HG03045 (cell line): Measurements from ENCODE around the gene ALDH1L1.

Experiments used
- ATAC-seq: cut with Tn5 transposase; IDR thresholded peaks from one replicate; pipeline ENCODE4 v1.9.1; 2021; ENCODE audit warnings: mild to moderate bottlenecking, moderate library complexity; ENCODE audit not compliant: unreplicated experiment

Gene ALDH1L1

DNA sequence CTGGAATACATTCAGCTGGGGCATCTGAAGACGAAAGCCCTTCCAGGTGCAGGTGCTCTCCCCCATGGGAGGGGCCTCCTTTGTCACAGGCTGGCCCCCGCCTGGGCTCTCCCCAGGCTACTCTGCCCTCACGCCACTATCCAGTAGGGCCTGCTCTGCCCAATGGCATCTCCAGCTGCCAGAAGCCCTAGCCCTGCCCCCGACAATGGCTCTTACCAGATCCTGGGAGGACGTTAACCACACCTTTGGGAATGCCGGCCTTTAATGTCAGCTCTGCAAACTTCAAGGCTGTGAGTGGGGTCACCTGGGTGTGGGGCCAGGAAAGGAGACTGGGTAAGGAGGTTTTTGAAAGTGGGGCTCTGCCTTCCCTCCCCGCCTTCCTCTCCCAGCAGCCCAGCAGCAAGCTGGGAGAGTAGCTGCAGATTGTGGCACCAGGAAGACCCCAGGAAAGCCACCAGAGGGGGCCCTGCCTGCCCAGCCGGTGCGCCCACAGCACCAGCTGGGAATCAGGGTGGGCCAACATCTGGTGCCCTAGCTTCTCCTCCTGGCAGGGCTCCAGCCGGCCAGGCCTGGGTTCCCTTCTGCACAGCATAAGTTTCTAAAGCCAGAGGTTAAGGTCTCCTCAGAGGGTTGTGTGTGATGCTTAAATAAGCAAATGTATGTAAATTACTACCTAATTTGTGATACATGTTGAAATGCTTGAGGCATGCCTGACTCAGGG is 56.1 kb downstream of the ALDH1L1 start:
- ATAC-seq: no peak

DNA sequence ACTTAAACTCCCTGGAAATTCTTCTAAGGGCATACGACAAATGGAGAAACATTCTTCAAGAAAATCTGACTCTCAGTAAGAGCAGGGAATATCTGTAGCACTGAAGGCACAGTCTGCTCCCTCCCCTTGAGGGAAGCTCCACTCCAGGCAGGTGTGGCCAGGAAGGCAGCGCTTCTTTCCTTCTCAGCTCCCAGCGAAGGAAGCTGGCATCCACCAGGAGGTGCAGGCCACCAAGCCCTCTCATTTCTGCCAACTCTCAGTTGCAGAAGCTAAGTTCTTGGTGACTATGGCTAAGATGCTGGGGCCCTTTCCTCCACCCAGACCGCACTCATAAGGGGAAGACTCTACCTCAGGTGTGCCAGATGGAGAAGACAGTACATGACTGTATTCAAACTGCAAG is 58.8 kb downstream of the ALDH1L1 start:
- ATAC-seq: no peak

- ATAC-seq: no peak
Observed at GRCh38 chr3:126121074-126121473, 59.3 kb downstream of the ALDH1L1 start.

- no peak for ATAC-seq
Observed at GRCh38 chr3:126119976-126120375, 60.4 kb downstream of the ALDH1L1 start.

DNA sequence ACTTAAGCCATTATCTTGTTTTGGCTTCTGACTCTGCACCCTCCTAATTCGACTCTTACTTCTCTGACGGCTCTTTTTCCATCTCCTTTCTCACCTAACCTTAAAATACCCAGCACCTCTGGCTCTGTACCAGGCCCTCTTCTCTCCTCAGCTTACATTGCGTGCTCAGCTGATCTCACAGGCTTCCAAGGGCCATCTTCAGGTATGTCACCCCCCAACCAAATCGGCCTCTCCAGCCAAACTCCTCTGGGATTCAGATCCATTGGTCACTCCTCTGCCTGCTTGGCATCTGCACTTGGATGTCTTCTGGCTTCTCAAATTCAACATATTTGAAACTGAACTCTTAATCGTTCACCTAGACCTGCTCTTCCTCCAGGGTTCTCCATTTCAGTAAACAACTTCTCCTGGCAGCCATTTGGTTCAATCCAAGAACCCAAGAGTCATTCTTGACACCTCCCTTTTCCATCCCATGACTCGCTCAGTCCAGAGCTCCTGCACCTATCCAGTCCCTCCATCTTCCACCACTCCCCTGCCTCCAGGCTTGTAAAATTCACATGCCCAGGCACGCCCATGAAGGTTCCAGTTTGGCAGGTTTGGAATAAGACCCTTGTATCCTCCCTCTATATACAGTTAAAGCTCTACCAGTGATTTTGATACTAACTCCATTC is 61.2 kb downstream of the ALDH1L1 start:
- ATAC-seq: no peak

- no peak for ATAC-seq
Observed at GRCh38 chr3:126118591-126118990, 61.8 kb downstream of the ALDH1L1 start.

GRCh38 chr3:126117786-126118185 is 62.6 kb downstream of the ALDH1L1 start:
- ATAC-seq: no peak

GRCh38 chr3:126117212-126117611 is 63.2 kb downstream of the ALDH1L1 start:
- no peak for ATAC-seq

DNA sequence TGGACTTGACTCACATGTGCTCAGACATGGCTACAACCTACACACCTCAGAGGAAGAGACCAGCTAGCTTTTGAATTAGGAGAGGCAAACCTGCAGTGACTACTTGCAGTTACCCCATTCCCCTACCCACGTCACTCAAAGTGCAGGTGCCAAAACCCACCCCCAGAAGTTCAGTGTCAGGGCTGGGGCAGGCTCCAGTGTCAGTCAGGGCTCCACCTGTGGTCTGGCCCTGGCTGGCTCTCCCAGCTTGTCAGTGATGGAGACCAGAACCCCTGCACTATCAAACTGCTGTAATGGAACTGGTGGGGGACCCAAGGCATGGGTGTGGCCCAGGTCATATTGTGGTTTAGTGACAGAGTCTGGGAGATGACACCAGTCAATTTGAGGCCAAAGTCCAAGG is 63.9 kb downstream of the ALDH1L1 start:
- no peak for ATAC-seq

DNA sequence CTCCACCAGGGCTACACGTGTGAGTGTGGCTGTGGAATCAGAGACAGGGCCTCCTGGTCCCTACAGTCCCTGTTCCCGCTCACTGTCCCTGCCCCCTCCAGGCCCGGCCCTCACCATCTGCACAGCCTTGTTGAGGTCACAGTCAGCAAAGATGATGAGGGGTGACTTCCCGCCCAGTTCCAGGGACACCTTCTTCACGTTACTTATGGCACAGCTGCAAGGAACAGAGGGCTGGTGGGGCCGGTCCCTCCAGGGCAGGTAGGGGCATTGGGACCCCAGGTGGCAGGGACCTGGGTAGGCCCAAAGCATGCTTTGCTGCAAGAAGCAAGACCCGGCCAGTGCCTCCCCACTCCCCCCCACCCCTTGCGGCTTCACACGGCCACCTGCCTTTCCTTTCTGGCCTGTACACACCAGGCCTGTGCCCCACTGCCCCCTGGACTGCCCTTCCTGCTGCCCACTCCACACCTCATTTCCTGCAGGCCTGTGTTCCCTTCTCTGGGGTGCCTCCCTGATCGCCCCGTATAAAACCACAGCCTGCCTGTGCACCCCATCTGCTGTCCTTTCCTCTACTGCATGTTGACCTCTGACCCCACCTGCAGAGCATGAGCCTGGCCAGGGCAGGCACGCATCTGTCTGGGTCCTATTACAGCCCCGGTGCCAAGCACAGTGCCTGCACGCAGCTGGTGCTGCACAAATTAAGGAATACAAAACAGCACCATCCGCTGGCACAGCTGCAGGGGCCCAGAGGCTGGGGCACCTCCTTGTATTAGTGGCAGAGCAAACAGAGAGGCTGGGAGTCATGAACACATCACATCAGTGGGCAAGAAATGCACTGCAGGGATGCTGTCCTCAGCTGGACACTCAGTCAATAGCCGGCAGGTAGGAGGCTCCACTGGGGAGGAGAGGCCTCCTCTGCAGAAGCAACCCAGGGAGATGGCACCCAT is 65.7 kb downstream of the ALDH1L1 start:
- no peak for ATAC-seq

DNA sequence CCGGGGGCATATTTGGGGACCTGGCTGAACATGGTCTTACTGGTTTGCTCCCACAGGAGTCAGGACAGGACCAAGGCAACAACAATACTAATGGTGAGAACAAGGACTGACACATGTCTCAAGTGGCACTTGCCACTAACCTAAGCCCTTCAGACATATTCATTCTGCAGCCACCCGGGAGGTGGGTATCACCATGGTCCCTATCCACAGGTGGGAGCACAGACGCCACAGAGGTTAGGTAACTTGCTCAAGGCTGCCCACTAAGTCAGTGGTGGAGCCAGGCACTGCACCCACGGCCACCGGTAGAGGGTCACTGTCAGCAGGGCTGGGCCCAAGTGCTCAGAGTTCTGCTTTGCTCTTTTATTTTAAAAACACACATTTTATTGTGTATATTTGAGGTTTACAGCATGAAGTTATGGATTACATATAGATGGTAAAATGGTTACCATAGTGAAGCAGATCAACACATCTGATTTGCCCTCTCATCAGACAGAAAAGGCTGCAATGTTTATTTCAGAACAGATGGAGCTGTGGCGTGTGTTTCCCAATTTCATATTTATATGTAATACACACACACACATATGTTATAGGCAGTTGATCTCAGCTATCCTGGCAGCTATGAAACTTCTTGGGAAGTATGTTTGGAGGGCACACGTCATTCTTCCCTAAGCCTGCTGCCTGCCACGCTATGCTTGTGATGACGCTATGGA is 66.5 kb downstream of the ALDH1L1 start:
- ATAC-seq: no peak

- ATAC-seq: no peak
Observed at GRCh38 chr3:126113238-126113555, 67.2 kb downstream of the ALDH1L1 start.

DNA sequence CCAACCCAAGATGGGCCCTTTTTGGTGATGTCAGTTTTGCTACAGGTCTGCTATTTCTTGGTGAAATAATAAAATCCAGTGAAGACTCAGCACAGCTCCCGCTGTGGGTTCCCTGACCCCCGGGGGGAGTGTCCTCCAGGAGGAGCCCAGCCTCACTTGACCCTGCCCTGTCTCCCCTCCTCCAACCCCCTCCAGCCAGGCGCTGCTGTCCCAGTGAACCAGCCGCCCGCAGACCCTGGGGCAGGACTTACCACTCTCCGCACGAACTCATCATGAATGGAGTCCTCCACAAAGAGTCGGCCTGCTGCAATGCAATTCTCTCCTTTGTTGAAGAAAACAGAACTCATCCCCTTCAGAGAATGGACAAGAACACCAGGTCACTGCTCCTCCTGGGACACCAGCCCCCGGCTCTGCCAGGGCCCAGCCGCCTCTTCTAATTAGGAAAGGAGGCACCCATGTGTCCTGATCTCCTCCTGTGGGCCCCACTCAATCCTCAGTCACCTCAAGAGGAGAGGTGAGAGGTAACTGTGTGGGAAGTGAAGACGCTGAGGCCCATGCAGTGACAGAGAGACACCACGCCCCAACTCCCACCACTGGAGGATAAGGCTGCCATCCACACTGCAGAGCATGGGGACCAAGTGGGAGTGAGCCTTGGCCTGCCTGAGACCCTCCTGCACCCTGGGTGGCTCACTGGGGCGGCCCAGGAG is 67.7 kb downstream of the ALDH1L1 start:
- no peak for ATAC-seq

DNA sequence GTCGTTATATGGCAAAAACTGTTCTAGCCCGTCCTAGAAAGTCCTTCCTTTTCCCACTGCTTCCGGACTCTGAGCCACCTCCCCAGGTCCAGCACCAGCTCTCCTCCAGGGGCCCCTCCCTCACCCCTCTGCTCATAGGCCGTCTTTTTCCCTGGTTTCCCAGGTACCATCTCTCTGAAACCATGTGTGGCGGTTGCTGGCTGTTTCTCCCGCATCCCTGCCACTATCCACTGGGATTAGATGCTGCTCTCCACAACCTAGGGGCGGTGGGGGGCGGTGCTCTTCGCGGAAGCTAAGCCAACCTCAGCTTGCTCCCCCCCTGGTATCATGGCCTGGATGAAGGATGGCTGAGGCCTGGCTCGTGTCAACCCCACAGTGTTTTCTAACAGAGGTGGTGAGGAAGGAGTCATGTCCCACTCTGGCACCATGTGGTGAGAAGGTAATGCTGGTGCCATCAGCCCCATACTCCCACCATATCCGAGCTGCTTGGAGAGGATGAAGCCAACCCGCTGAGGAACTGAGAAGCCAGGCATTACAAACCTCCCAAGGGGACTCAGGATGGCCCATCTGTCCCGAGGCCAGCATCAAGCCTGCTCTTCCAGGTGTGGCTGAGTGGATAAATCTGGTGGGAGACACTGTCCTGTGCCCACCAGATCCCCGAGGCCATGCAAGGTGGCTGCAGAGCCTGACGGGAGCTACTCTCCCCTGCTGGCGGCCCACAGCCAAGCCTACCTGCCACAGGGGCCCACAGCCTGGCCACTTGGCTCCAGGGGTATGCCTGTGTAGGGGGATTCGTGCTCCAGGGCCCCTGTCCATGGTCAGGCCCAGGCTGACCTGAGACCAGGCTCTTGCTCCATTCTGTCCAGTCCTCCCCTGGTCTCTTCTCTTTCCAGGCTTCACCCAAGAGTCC is 68.6 kb downstream of the ALDH1L1 start:
- ATAC-seq: no peak

DNA sequence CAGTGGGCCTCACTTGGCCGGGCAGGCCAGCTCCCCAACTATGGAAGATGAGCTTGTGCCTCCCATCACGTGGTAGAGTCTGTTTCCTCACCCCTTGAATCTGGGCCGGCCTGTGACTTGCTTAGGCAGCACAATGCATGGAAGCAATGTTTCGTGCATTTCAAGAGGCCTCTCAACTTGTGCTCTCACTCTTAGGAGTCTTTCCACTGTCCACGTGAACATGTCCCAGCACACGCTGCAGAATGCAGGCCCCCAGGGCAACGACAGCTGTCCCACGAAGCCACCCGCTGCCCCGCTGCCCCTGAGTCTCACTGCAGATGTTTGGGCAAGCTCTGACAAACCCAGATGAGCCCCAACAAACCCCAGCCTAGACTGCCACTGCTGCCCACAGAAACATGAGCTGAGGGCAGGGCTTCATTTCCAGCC is 69.2 kb downstream of the ALDH1L1 start:
- ATAC-seq: no peak

DNA sequence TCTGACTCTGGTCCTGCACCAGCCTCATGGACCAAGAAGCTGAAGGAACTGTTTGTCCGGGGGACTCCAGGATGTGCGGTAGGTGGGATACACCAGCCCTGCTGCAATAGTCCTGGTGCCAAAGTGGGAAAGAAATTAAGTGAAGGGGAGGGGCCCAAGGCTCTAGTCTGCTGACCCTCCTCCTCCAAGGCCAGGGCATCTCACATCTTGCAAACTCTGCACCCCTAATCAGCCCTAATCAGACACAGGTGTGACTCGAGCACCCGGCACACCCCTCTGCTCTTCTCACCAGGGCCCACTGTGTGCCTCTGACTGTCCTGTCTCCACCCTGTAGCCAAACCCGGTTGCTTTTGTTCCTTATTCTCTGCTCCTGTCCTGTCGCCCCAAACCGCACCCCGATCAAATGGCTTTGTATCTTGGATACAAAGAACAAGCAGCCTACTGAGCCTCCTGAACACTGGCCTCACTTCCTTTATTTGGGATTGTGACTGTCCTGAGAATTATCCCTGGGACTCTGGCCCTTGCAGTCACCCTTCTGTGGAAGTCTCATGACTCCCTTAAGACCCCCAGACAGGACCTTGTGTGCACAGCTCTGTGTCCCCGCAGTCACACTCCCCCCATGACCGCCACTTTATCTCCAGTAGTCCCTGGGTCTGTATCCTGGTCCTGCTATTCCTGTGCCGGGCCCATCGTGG is 69.8 kb downstream of the ALDH1L1 start:
- ATAC-seq: no peak

GRCh38 chr3:126109880-126110235 is 70.5 kb downstream of the ALDH1L1 start:
- ATAC-seq: no peak

GRCh38 chr3:126109146-126109879 is 71.1 kb downstream of the ALDH1L1 start:
- no peak for ATAC-seq
